Stomach (tissue), 9 donors: ENCODE measurements around the gene GATA2. TPM values are rescaled to one million over a fixed set of nuclear protein-coding genes. Genes with fewer than 3 reads are reported as not detected.

ENCODE experiments used
- DNase-seq, 2 donors: peaks; one replicate each; pipeline versions ENCODE4 v3.0.0 to v3.0.0-alpha.2; 2013 to 2019
- H3K27ac ChIP-seq, 5 donors: fragments of 200-600 bp in 4 of 5; sonication (generic) in 4 of 5; one replicate each; pipeline ENCODE4 v1.5.1; 2013 to 2019; ENCODE audit warnings: mild to moderate bottlenecking in 1 of 5, moderate library complexity in 1 of 5
- H3K27me3 ChIP-seq, 3 donors: fragments of 200-600 bp; sonication (generic); one replicate each; pipeline ENCODE4 v1.5.1; 2017 to 2019; ENCODE audit warnings: mixed run types in 1 of 3
- H3K36me3 ChIP-seq, 4 donors: fragments of 200-600 bp; sonication (generic); 1 replicate in 3 of 4; 2 replicates in 1 of 4; pipeline ENCODE4 v1.5.1; 2016 to 2019
- H3K4me1 ChIP-seq, 4 donors: fragments of 200-600 bp; sonication (generic); one replicate each; pipeline ENCODE4 v1.5.1; 2016 to 2019
- H3K4me3 ChIP-seq, 4 donors: fragments of 200-600 bp; sonication (generic) in 3 of 4; one replicate each; pipeline ENCODE4 v1.5.1; 2016 to 2019; ENCODE audit warnings: mild to moderate bottlenecking in 1 of 4
- H3K9me3 ChIP-seq, 4 donors: fragments of 200-600 bp; sonication (generic); one replicate each; pipeline ENCODE4 v1.5.1; 2016 to 2019
- EP300 ChIP-seq: sonication (generic); formaldehyde crosslinking; IDR thresholded peaks from one replicate; pipeline ENCODE4 v1.6.1; 2017; ENCODE audit warnings: antibody characterized with exemption
- POLR2A ChIP-seq, 4 donors: fragments of 450-650 bp; IDR thresholded peaks; one replicate each; pipeline ENCODE4 v1.6.1; 2016; ENCODE audit warnings: antibody characterized with exemption in 4 of 4, control low read depth in 2 of 4, mild to moderate bottlenecking in 1 of 4, moderate library complexity in 1 of 4
- POLR2AphosphoS5 ChIP-seq, 3 donors: sonication (generic); formaldehyde crosslinking; IDR thresholded peaks; one replicate each; pipeline ENCODE4 v1.6.1; 2016; ENCODE audit warnings: antibody characterized with exemption in 3 of 3
- WGBS, 5 donors: extraction: QIAGEN DNeasy Blood & Tissue Kit in 3 of 5; methylation state at CpG; one replicate each; pipeline versions ENCODE4 v1.1.5 to v1.1.7; 2013 to 2018; 5-methylcytosine and 5-hydroxymethylcytosine counted together
- intact Hi-C: fragments of 100-400 bp; cut with DNase I; formaldehyde crosslinking; loops from one replicate; pipeline ENCODE4 v1.15.1; 2023; ENCODE audit warnings: low total_unique reads
- polyA plus RNA-seq, 3 donors: library from polyadenylated mRNA; stranded (reverse); fragments of 200-250 nt; gene quantifications; one replicate each; pipeline ENCODE4 v1.2.3, GENCODE V29; 2013
- total RNA-seq, 5 donors: library from RNA; depleted of rRNA; stranded (reverse); fragments of >200 nt; gene quantifications; one replicate each; pipeline versions ENCODE4 v1.1.0 to v1.2.3, GENCODE V29; 2014 to 2016
- TF ChIP-seq, protein P1 (sequence below), 7 experiments: fragments of 450-650 bp in 4 of 7; fragments of 200-600 bp in 3 of 7; sonication (generic) in 3 of 7; IDR thresholded peaks; one replicate each; pipeline ENCODE4 v1.5.1; 2016 to 2019; ENCODE audit warnings: antibody characterized with exemption in 7 of 7, control low read depth in 2 of 7, mild to moderate bottlenecking in 1 of 7
- donor health status: healthy with polysubstance abuse.
- donor health status: Bipolar disorder and iron deficiency.
- donor health status: healthy.

The GATA2 gene
- total and polyA plus RNA-seq, 8 donors, result 2.3 to 9.1 (median 3.4) TPM

DNA sequence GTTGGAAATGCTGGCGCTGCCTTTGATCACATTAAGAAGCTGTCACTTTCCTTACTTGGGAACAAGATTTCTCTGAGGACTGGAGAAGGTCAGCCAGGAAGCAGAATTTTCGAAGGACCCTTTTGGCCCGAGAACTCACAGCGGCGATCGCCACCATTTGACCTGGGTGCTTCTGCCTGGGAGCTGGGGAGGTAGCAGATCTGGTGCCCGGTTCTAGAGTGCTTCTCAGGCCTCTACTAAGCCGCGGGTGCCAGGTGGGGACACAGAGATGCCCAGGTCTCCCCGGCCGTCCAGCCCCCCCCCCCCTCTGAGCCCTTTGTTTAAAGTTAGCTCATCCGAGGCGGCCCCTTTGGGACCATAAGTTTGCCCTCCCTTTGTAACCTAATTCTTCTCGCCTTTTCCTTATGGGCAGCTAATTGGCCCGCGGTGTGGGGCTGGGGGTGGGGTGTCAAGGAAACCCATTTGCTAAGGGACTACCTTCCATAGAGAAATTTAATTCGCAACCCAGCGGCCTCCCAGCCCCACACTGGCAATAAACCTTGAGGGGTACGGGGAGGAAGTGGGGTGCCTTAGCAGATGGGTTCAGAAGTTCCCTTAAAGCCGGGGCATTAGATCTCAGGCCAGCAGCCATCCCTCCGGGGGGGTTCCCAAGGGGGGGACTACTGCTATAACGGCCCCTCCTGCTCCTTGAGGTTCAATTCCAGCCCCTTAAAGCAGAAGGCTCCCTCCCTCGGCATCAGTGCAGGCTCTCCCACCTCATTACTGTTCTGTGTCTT, 1.9 kb downstream of the GATA2 start:
- no peak for DNase-seq
- Histone ChIP-seq H3K4me3 (peak overlapping the region; percentile 49 to 68 (median 58)), H3K27ac (no peak overlapping the region), H3K4me1 (peaks cover 55 to 75% (median 67%) of the 10 kb centered on the region in 4 donors), H3K9me3 (no peaks in the 10 kb centered on the region), H3K36me3 (no peaks in the 10 kb centered on the region), H3K27me3 (peaks cover 55 to 100% (median 94%) of the 10 kb centered on the region in 3 donors)
- intact Hi-C loops, result loop anchor here (5.0 to 10.0 kb wide), 2 partner anchors 64 to 416 kb away; no protein-coding TSS in a partner anchor
- 12 to 15% (median 14%) methylated on average over 20 to 23 of the region's 23 CpGs for WGBS, 5 donors
- TF ChIP-seq POLR2AphosphoS5 (IDR thresholded peaks at IDR 0.05), result no peak
- no peak for TF ChIP-seq EP300
- TF ChIP-seq, protein P1, sequence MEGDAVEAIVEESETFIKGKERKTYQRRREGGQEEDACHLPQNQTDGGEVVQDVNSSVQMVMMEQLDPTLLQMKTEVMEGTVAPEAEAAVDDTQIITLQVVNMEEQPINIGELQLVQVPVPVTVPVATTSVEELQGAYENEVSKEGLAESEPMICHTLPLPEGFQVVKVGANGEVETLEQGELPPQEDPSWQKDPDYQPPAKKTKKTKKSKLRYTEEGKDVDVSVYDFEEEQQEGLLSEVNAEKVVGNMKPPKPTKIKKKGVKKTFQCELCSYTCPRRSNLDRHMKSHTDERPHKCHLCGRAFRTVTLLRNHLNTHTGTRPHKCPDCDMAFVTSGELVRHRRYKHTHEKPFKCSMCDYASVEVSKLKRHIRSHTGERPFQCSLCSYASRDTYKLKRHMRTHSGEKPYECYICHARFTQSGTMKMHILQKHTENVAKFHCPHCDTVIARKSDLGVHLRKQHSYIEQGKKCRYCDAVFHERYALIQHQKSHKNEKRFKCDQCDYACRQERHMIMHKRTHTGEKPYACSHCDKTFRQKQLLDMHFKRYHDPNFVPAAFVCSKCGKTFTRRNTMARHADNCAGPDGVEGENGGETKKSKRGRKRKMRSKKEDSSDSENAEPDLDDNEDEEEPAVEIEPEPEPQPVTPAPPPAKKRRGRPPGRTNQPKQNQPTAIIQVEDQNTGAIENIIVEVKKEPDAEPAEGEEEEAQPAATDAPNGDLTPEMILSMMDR (IDR thresholded peaks at IDR 0.05), result no peak
- no peak for TF ChIP-seq POLR2A (IDR thresholded peaks at IDR 0.05)

DNA sequence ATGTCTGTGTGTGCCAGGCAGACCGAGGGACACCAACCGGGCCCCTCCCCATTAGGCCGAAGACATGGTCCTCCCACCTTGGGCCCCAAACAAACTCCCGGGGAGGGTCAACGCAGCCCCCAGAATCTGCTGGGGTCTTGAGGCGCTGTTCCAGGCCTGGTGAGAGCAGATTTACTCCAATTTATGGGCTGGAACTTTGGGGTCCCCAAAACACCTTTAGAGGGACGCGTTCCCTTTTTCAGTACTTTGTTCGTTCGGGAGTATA, 2.4 kb downstream of the GATA2 start:
- intact Hi-C loops, result loop anchor here (5.0 to 10.0 kb wide), 2 partner anchors 63 to 416 kb away; no protein-coding TSS in a partner anchor
- Histone ChIP-seq H3K36me3 (no peaks in the 10 kb centered on the region), H3K27ac (peak overlapping the region in 1 of 5 donors; percentile 71), H3K4me1 (peaks cover 55 to 77% (median 68%) of the 10 kb centered on the region in 4 donors), H3K9me3 (no peaks in the 10 kb centered on the region), H3K4me3 (peak overlapping the region; percentile 49 to 68 (median 58)), H3K27me3 (peaks cover 60 to 100% (median 94%) of the 10 kb centered on the region in 3 donors)
- 15 to 18% (median 17%) methylated on average over 10 of the region's 10 CpGs for WGBS, 5 donors
- TF ChIP-seq, protein P1 (IDR thresholded peaks at IDR 0.05), result no peak
- TF ChIP-seq EP300 (no peak), POLR2AphosphoS5 (IDR thresholded peaks at IDR 0.05) (no peak), POLR2A (IDR thresholded peaks at IDR 0.05) (no peak)
- no peak for DNase-seq

- peak overlapping the region; percentile 49 to 68 (median 58) for H3K4me3 ChIP-seq
- intact Hi-C loops, result loop anchor here (5.0 to 10.0 kb wide), 2 partner anchors 63 to 415 kb away; no protein-coding TSS in a partner anchor
- H3K9me3 ChIP-seq, result no peaks in the 10 kb centered on the region
- no peaks in the 10 kb centered on the region for H3K36me3 ChIP-seq
- 2 to 5% (median 3%) methylated on average over 38 to 61 of the region's 61 CpGs for WGBS, 5 donors
- peaks cover 61 to 100% (median 94%) of the 10 kb centered on the region in 3 donors for H3K27me3 ChIP-seq
- peaks cover 55 to 77% (median 68%) of the 10 kb centered on the region in 4 donors for H3K4me1 ChIP-seq
- peak overlapping the region in 4 of 5 donors; percentile 71 to 80 (median 73) for H3K27ac ChIP-seq
- DNase-seq, result peak in 1 of 2 donors; percentile 69
- TF ChIP-seq POLR2A (IDR thresholded peaks at IDR 0.05) (no peak), POLR2AphosphoS5 (IDR thresholded peaks at IDR 0.05) (no peak), EP300 (no peak)
- TF ChIP-seq, protein P1 (IDR thresholded peaks at IDR 0.05), result no peak
Observed at GRCh38 chr3:128489927-128490649, 2.9 kb downstream of the GATA2 start.

DNA sequence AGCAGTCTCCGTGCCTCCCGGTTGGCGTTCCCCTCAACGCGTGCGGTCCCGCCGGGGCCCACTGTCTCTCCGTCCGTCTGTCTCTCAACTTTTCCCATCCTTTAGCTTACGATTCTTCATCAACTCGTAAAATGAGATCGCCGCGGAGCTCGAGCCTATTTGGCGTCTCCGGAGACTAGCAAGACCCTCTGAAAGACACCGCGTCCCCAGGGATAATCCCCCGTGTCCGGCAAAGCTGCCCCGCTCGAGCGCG, 3.4 kb downstream of the GATA2 start:
- intact Hi-C loops, result no loop called here
- no peaks in the 10 kb centered on the region for H3K36me3 ChIP-seq
- WGBS, 5 donors, result 0 to 1% (median 0%) methylated on average over 17 to 26 of the region's 26 CpGs
- no peaks in the 10 kb centered on the region for H3K9me3 ChIP-seq
- H3K4me1 ChIP-seq, result peaks cover 55 to 79% (median 68%) of the 10 kb centered on the region in 4 donors
- peak overlapping the region; percentile 49 to 68 (median 58) for H3K4me3 ChIP-seq
- H3K27me3 ChIP-seq, result peaks cover 65 to 100% (median 97%) of the 10 kb centered on the region in 3 donors
- TF ChIP-seq, protein P1 (IDR thresholded peaks at IDR 0.05), result no peak
- TF ChIP-seq EP300 (no peak), POLR2AphosphoS5 (IDR thresholded peaks at IDR 0.05) (no peak), POLR2A (IDR thresholded peaks at IDR 0.05) (no peak)
- H3K27ac ChIP-seq, result peak overlapping the region in 4 of 5 donors; percentile 71 to 80 (median 73)
- no peak for DNase-seq
